Measurements from ENCODE around the gene CAMK2G.

Gene CAMK2G

GRCh38 chr10:73813333-73813732 is 61.0 kb downstream of the CAMK2G start:
- Mint-ChIP-seq H3K4me1 (ENCODE audit: low read depth) (peaks cover 27% of the 10 kb centered on the region), H3K9me3 (no peaks in the 10 kb centered on the region), H3K36me3 (ENCODE audit: low read depth) (peaks cover 33% of the 10 kb centered on the region), H3K27ac (no peak overlapping the region), H3K27me3 (no peaks in the 10 kb centered on the region), H3K4me3 (no peak overlapping the region)

GRCh38 chr10:73812657-73813056 is 61.7 kb downstream of the CAMK2G start:
- Mint-ChIP-seq H3K4me3 (no peak overlapping the region), H3K27ac (no peak overlapping the region), H3K4me1 (ENCODE audit: low read depth) (peaks cover 30% of the 10 kb centered on the region), H3K36me3 (ENCODE audit: low read depth) (peaks cover 39% of the 10 kb centered on the region), H3K27me3 (no peaks in the 10 kb centered on the region), H3K9me3 (no peaks in the 10 kb centered on the region)

- peaks cover 53% of the 10 kb centered on the region for H3K36me3 Mint-ChIP-seq (ENCODE audit: low read depth)
- peaks cover 46% of the 10 kb centered on the region for H3K4me1 Mint-ChIP-seq (ENCODE audit: low read depth)
- no peaks in the 10 kb centered on the region for H3K9me3 Mint-ChIP-seq
- H3K27me3 Mint-ChIP-seq = no peaks in the 10 kb centered on the region
- peak overlapping the region; percentile 93 for H3K4me3 Mint-ChIP-seq
- peak overlapping the region; percentile 94 for H3K27ac Mint-ChIP-seq
Observed at GRCh38 chr10:73810735-73811465, 63.5 kb downstream of the CAMK2G start.

- H3K27ac Mint-ChIP-seq = peak overlapping the region; percentile 94
- H3K27me3 Mint-ChIP-seq = no peaks in the 10 kb centered on the region
- peak overlapping the region; percentile 93 for H3K4me3 Mint-ChIP-seq
- H3K36me3 Mint-ChIP-seq (ENCODE audit: low read depth) = peaks cover 56% of the 10 kb centered on the region
- no peaks in the 10 kb centered on the region for H3K9me3 Mint-ChIP-seq
- H3K4me1 Mint-ChIP-seq (ENCODE audit: low read depth) = peaks cover 52% of the 10 kb centered on the region
Observed at GRCh38 chr10:73810358-73810734, 64.0 kb downstream of the CAMK2G start.

- Mint-ChIP-seq H3K4me1 (ENCODE audit: low read depth) (peaks cover 52% of the 10 kb centered on the region), H3K9me3 (no peaks in the 10 kb centered on the region), H3K27me3 (no peaks in the 10 kb centered on the region), H3K36me3 (ENCODE audit: low read depth) (peaks cover 57% of the 10 kb centered on the region), H3K27ac (peak overlapping the region; percentile 53), H3K4me3 (peak overlapping the region; percentile 93)
Observed at GRCh38 chr10:73809061-73809818, 65.1 kb downstream of the CAMK2G start.

- Mint-ChIP-seq H3K9me3 (no peaks in the 10 kb centered on the region), H3K36me3 (ENCODE audit: low read depth) (peaks cover 63% of the 10 kb centered on the region), H3K27ac (peak overlapping the region; percentile 39), H3K4me1 (ENCODE audit: low read depth) (peaks cover 61% of the 10 kb centered on the region), H3K27me3 (no peaks in the 10 kb centered on the region), H3K4me3 (no peak overlapping the region)
Observed at GRCh38 chr10:73808021-73808815, 66.1 kb downstream of the CAMK2G start.

- H3K27me3 Mint-ChIP-seq = no peaks in the 10 kb centered on the region
- H3K36me3 Mint-ChIP-seq (ENCODE audit: low read depth) = peaks cover 70% of the 10 kb centered on the region
- H3K4me1 Mint-ChIP-seq (ENCODE audit: low read depth) = peaks cover 59% of the 10 kb centered on the region
- no peaks in the 10 kb centered on the region for H3K9me3 Mint-ChIP-seq
- H3K27ac Mint-ChIP-seq = no peak overlapping the region
- H3K4me3 Mint-ChIP-seq = peak overlapping the region; percentile 30
Observed at GRCh38 chr10:73807471-73807870, 66.9 kb downstream of the CAMK2G start.

GRCh38 chr10:73806176-73806950 is 68.0 kb downstream of the CAMK2G start:
- Mint-ChIP-seq H3K27ac (peak overlapping the region; percentile 43), H3K27me3 (no peaks in the 10 kb centered on the region), H3K4me3 (no peak overlapping the region), H3K36me3 (ENCODE audit: low read depth) (peaks cover 73% of the 10 kb centered on the region), H3K4me1 (ENCODE audit: low read depth) (peaks cover 58% of the 10 kb centered on the region), H3K9me3 (no peaks in the 10 kb centered on the region)

GRCh38 chr10:73803680-73804286 is 70.6 kb downstream of the CAMK2G start:
- peak overlapping the region; percentile 78 for H3K27ac Mint-ChIP-seq
- H3K4me3 Mint-ChIP-seq = no peak overlapping the region
- H3K9me3 Mint-ChIP-seq = no peaks in the 10 kb centered on the region
- H3K27me3 Mint-ChIP-seq = no peaks in the 10 kb centered on the region
- peaks cover 61% of the 10 kb centered on the region for H3K36me3 Mint-ChIP-seq (ENCODE audit: low read depth)
- peaks cover 39% of the 10 kb centered on the region for H3K4me1 Mint-ChIP-seq (ENCODE audit: low read depth)

GRCh38 chr10:73802276-73802991 is 71.9 kb downstream of the CAMK2G start:
- no peaks in the 10 kb centered on the region for H3K9me3 Mint-ChIP-seq
- no peaks in the 10 kb centered on the region for H3K27me3 Mint-ChIP-seq
- no peak overlapping the region for H3K27ac Mint-ChIP-seq

GRCh38 chr10:73801253-73801590 is 73.1 kb downstream of the CAMK2G start:
- no peak overlapping the region for H3K27ac Mint-ChIP-seq
- H3K36me3 Mint-ChIP-seq (ENCODE audit: low read depth) = peaks cover 54% of the 10 kb centered on the region
- H3K4me1 Mint-ChIP-seq (ENCODE audit: low read depth) = peaks cover 17% of the 10 kb centered on the region
- H3K27me3 Mint-ChIP-seq = no peaks in the 10 kb centered on the region
- H3K4me3 Mint-ChIP-seq = no peak overlapping the region
- H3K9me3 Mint-ChIP-seq = no peaks in the 10 kb centered on the region

More at GRCh38 chr10:73802276-73802991, 71.9 kb downstream of the CAMK2G start:
- Mint-ChIP-seq H3K4me1 (ENCODE audit: low read depth) (peaks cover 29% of the 10 kb centered on the region), H3K4me3 (no peak overlapping the region), H3K36me3 (ENCODE audit: low read depth) (peaks cover 61% of the 10 kb centered on the region)

GRCh38 chr10:73800560-73801252 is 73.6 kb downstream of the CAMK2G start:
- H3K27me3 Mint-ChIP-seq = no peaks in the 10 kb centered on the region
- H3K9me3 Mint-ChIP-seq = no peaks in the 10 kb centered on the region
- peaks cover 13% of the 10 kb centered on the region for H3K4me1 Mint-ChIP-seq (ENCODE audit: low read depth)
- no peak overlapping the region for H3K4me3 Mint-ChIP-seq
- peaks cover 54% of the 10 kb centered on the region for H3K36me3 Mint-ChIP-seq (ENCODE audit: low read depth)
- no peak overlapping the region for H3K27ac Mint-ChIP-seq

- H3K36me3 Mint-ChIP-seq (ENCODE audit: low read depth) = peaks cover 55% of the 10 kb centered on the region
- no peak overlapping the region for H3K27ac Mint-ChIP-seq
Observed at GRCh38 chr10:73799899-73800559, 74.3 kb downstream of the CAMK2G start.

More at GRCh38 chr10:73799899-73800559, 74.3 kb downstream of the CAMK2G start:
- no peaks in the 10 kb centered on the region for H3K27me3 Mint-ChIP-seq
- H3K9me3 Mint-ChIP-seq = no peaks in the 10 kb centered on the region
- H3K4me3 Mint-ChIP-seq = no peak overlapping the region
- peaks cover 9% of the 10 kb centered on the region for H3K4me1 Mint-ChIP-seq (ENCODE audit: low read depth)

Measured in stimulated activated naive CD8-positive, alpha-beta T cell treated with anti-CD3 and anti-CD28 coated beads, Interleukin-15, Interleukin-2, amounts not matched to agents 100 ng/mL and 50 ng/mL, for 24 hours (primary cell).